PC-3 (cell line): ENCODE results near the gene CHRNG. TPM values are rescaled to one million over a fixed set of nuclear protein-coding genes. Genes with fewer than 3 reads are reported as not detected.

Experiments
- ATAC-seq: fragments of 200-7000 bp; cut with Tn5 transposase; 2 replicates; pipeline ENCODE4 v1.9.1; 2020; ENCODE audit warnings: mild to moderate bottlenecking, moderate library complexity
- BruUV-seq: library from RNA; stranded (reverse); fragments of 400-500 nt; replicated peaks from 2 replicates; lab custom pipeline; 2021; lab: Mats Ljungman, UMichigan
- CTCF ChIA-PET: fragments of 300-600 bp; sonication (Branson Sonifier 250); formaldehyde crosslinking; loops from one replicate; lab custom pipeline; 2022; ENCODE audit warnings: antibody characterized with exemption; lab: Charles Lee
- POLR2A ChIA-PET: fragments of 300-600 bp; sonication (Branson Sonifier 250); formaldehyde crosslinking; loops from one replicate; lab custom pipeline; 2022; ENCODE audit warnings: antibody characterized with exemption; ENCODE audit not compliant: unreplicated experiment; lab: Charles Lee
- DNase-seq: peaks from one replicate; pipeline ENCODE4 v3.0.0-alpha.2; 2015
- H2AFZ ChIP-seq: fragments of 300-600 bp; sonication (generic); 2 replicates; pipeline ENCODE4 v1.6.0; 2016; ENCODE audit warnings: antibody characterized with exemption, low read length
- H3F3A ChIP-seq: fragments of 300-600 bp; sonication (generic); one replicate; pipeline ENCODE4 v1.6.0; 2017; ENCODE audit warnings: antibody characterized with exemption, low read length, control low read depth, mild to moderate bottlenecking; ENCODE audit not compliant: unreplicated experiment
- H3K27ac ChIP-seq: fragments of 300-600 bp; sonication (generic); 2 replicates; pipeline ENCODE4 v1.5.1; 2016; ENCODE audit warnings: mild to moderate bottlenecking, low read length
- H3K27me3 ChIP-seq: fragments of 300-600 bp; sonication (generic); 2 replicates; pipeline ENCODE4 v1.6.1; 2016; ENCODE audit warnings: low read length, mixed read lengths
- H3K36me3 ChIP-seq: fragments of 300-600 bp; sonication (generic); 2 replicates; pipeline ENCODE4 v1.6.1; 2016; ENCODE audit warnings: low read depth, mixed run types, low read length, mixed read lengths
- H3K4me1 ChIP-seq: fragments of 300-600 bp; sonication (generic); 2 replicates; pipeline ENCODE4 v1.5.1; 2016; ENCODE audit warnings: low read length; ENCODE audit not compliant: insufficient read depth
- H3K4me2 ChIP-seq: fragments of 300-600 bp; sonication (generic); 2 replicates; pipeline ENCODE4 v1.6.0; 2016; ENCODE audit warnings: low read length
- H3K4me3 ChIP-seq: fragments of 300-600 bp; sonication (generic); 2 replicates; pipeline ENCODE4 v1.5.1; 2016; ENCODE audit warnings: mild to moderate bottlenecking, low read length, mixed read lengths
- H3K79me2 ChIP-seq: fragments of 300-600 bp; sonication (generic); 2 replicates; pipeline ENCODE4 v1.6.1; 2017; ENCODE audit warnings: low read length, mixed read lengths
- H3K9ac ChIP-seq: fragments of 300-600 bp; sonication (generic); 2 replicates; pipeline ENCODE4 v1.6.0; 2016; ENCODE audit warnings: mild to moderate bottlenecking, low read length
- H3K9me2 ChIP-seq: fragments of 300-600 bp; sonication (generic); replicated peaks from 2 replicates; pipeline ENCODE4 v1.6.1; 2016; ENCODE audit warnings: mixed run types, low read length, mixed read lengths
- H3K9me3 ChIP-seq: fragments of 300-600 bp; sonication (generic); 2 replicates; pipeline ENCODE4 v1.6.1; 2016; ENCODE audit warnings: low read length, mixed read lengths
- H4K20me1 ChIP-seq: fragments of 300-600 bp; sonication (generic); 2 replicates; pipeline ENCODE4 v1.6.1; 2016; ENCODE audit warnings: low read length, mixed read lengths
- EZH2 ChIP-seq: fragments of 300-600 bp; sonication (generic); IDR thresholded peaks from one replicate; pipeline ENCODE4 v1.6.1; 2017; ENCODE audit warnings: antibody characterized with exemption, mild to moderate bottlenecking, low read length; ENCODE audit not compliant: unreplicated experiment
- EZH2phosphoT487 ChIP-seq: fragments of 300-600 bp; sonication (generic); IDR thresholded peaks from 2 replicates; pipeline ENCODE4 v1.6.1; 2018; ENCODE audit warnings: mild to moderate bottlenecking, antibody characterized with exemption, low read length, borderline replicate concordance
- intact Hi-C: fragments of 100-400 bp; cut with micrococcal nuclease; formaldehyde crosslinking; loops from 2 replicates; pipeline ENCODE4 v1.9.0; 2023
- total RNA-seq: library from RNA; depleted of rRNA; stranded (reverse); fragments of >200 nt; gene quantifications from 2 replicates; pipeline ENCODE4 v1.2.3, GENCODE V29; 2014
- TF ChIP-seq, protein P1 (sequence below): fragments of 300-600 bp; sonication (generic); conservative IDR thresholded peaks from 2 replicates; pipeline ENCODE4 v1.5.1; 2017; ENCODE audit warnings: antibody characterized with exemption, low read depth, mild to moderate bottlenecking, low read length

The CHRNG gene
- total RNA-seq, 1 experiment from 2014 or later = not detected

DNA sequence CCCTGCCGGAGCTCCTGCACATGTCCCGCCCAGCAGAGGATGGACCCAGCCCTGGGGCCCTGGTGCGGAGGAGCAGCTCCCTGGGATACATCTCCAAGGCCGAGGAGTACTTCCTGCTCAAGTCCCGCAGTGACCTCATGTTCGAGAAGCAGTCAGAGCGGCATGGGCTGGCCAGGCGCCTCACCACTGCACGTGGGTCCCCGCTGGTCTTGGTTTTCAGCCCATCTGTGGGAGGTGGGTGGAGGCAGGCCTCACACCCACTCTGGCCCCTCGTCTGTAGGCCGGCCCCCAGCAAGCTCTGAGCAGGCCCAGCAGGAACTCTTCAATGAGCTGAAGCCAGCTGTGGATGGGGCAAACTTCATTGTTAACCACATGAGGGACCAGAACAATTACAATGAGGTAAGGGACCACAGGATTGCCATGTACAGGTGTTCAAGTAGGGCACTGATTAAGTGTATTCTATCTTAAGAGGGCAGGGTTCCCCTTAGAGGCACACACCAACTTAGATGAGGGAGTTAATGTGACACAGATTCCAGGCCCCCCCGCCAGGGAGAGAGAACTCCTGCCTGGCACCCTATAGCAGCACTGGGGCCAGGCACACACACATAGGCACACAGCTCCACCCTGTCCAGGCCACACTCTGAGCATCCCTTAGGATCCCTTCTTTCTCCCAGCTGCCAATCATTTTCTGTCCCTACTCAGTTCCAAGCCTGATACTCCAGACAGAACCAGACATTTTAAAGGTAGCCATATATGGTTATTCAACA lies 5.4 kb upstream of the CHRNG start:
- TF ChIP-seq EZH2phosphoT487 (no peak), EZH2 (no peak)
- TF ChIP-seq, protein P1, sequence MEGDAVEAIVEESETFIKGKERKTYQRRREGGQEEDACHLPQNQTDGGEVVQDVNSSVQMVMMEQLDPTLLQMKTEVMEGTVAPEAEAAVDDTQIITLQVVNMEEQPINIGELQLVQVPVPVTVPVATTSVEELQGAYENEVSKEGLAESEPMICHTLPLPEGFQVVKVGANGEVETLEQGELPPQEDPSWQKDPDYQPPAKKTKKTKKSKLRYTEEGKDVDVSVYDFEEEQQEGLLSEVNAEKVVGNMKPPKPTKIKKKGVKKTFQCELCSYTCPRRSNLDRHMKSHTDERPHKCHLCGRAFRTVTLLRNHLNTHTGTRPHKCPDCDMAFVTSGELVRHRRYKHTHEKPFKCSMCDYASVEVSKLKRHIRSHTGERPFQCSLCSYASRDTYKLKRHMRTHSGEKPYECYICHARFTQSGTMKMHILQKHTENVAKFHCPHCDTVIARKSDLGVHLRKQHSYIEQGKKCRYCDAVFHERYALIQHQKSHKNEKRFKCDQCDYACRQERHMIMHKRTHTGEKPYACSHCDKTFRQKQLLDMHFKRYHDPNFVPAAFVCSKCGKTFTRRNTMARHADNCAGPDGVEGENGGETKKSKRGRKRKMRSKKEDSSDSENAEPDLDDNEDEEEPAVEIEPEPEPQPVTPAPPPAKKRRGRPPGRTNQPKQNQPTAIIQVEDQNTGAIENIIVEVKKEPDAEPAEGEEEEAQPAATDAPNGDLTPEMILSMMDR = no peak
- Histone ChIP-seq H3K4me3 (no peak overlapping the region), H3K4me2 (no peak overlapping the region), H4K20me1 (no peaks in the 10 kb centered on the region), H3K9ac (no peak overlapping the region), H3K27me3 (no peaks in the 10 kb centered on the region), H3F3A (no peaks in the 10 kb centered on the region), H3K27ac (no peak overlapping the region), H3K4me1 (no peaks in the 10 kb centered on the region), H3K79me2 (no peaks in the 10 kb centered on the region), H3K36me3 (no peaks in the 10 kb centered on the region), H3K9me2 (no peaks in the 10 kb centered on the region), H2AFZ (no peak overlapping the region), H3K9me3 (no peaks in the 10 kb centered on the region)
- ATAC-seq = no peak; the same call in 1 of the 2 replicates
- intact Hi-C loops = no loop called here
- no peak for DNase-seq
- no TSS peak for BruUV-seq
- ChIA-PET CTCF (no interaction called here), POLR2A (no interaction called here)

DNA sequence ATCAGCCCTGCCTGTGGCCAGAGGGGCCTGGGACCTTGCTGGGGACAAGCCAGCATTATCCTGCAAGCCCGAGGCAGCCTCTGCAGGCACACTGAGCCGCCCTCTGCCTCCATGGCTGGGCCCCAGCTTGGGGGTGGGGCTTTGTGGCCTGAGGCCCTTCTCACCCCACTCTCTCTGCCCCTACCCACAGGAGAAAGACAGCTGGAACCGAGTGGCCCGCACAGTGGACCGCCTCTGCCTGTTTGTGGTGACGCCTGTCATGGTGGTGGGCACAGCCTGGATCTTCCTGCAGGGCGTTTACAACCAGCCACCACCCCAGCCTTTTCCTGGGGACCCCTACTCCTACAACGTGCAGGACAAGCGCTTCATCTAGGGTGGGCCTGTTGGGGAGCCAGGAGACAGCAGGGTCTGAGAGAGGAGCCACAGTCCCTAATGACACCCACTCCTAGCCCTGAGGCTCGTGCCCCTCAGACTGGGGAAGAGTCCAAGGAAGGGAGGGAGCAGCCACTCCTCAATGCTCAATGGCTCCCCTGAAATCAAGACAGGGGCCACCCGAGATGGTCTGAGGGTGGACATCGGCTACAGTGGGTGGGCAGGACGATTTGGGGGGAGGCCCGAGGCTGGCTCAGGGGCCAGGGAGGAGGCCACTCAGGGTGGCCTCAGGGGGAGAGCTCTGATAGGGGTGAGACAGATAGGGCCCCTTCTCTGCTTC lies 4.4 kb upstream of the CHRNG start:
- no peak overlapping the region for H3K4me3 ChIP-seq
- ChIA-PET POLR2A (no interaction called here), CTCF (no interaction called here)
- ATAC-seq = no peak
- H3F3A ChIP-seq = no peaks in the 10 kb centered on the region
- H3K36me3 ChIP-seq = no peaks in the 10 kb centered on the region
- BruUV-seq = no TSS peak
- H3K9me3 ChIP-seq = no peaks in the 10 kb centered on the region
- no peak overlapping the region for H3K27ac ChIP-seq
- no peaks in the 10 kb centered on the region for H4K20me1 ChIP-seq
- H2AFZ ChIP-seq = no peak overlapping the region
- intact Hi-C loops = no loop called here
- DNase-seq = no peak
- TF ChIP-seq, protein P1 = no peak
- TF ChIP-seq EZH2 (no peak), EZH2phosphoT487 (no peak)
- H3K27me3 ChIP-seq = no peaks in the 10 kb centered on the region
- H3K79me2 ChIP-seq = no peaks in the 10 kb centered on the region
- no peaks in the 10 kb centered on the region for H3K9me2 ChIP-seq
- no peaks in the 10 kb centered on the region for H3K4me1 ChIP-seq
- no peak overlapping the region for H3K9ac ChIP-seq
- no peak overlapping the region for H3K4me2 ChIP-seq
